ENCODE data around the gene RGS18.

The RGS18 gene

DNA sequence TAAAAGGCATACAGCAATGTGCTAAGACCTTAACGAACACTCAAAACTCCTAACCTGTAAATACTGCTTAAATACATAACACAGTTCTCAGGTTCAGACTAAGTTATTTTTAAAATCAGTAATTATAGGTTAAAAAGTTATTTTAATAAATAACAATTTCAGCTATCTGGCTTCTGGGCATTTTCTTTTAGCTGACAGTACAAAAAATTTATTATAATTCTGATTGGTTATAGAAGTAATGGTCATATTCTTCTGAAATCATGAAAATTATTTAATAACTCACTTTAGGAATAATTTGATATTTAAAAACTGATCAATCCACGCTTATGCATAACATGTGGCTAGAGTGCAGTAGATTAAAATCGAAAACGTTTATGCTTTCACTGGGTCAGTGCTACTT lies 10.7 kb downstream of the RGS18 start:
- no peak overlapping the region for H3K4me2 ChIP-seq (ENCODE audit: low read length)
- H3K9me3 ChIP-seq (ENCODE audit: low read length): no peaks in the 10 kb centered on the region
- H3K36me3 ChIP-seq (ENCODE audit: insufficient read depth, low read length): no peaks in the 10 kb centered on the region
- peak overlapping the region; percentile 38 for H3K27ac ChIP-seq (ENCODE audit: low read depth, low read length, poor library complexity, severe bottlenecking)
- H3K27me3 ChIP-seq (ENCODE audit: insufficient read depth, low read length): no peaks in the 10 kb centered on the region
- H3K4me1 ChIP-seq (ENCODE audit: insufficient read depth, low read length, severe bottlenecking): peaks cover 32% of the 10 kb centered on the region
- no peak overlapping the region for H2AFZ ChIP-seq (ENCODE audit: low read length)
- TF ChIP-seq EZH2 (IDR thresholded peaks at IDR 0.05; ENCODE audit: borderline replicate concordance, low read length): no peak
- TF ChIP-seq, protein P1, sequence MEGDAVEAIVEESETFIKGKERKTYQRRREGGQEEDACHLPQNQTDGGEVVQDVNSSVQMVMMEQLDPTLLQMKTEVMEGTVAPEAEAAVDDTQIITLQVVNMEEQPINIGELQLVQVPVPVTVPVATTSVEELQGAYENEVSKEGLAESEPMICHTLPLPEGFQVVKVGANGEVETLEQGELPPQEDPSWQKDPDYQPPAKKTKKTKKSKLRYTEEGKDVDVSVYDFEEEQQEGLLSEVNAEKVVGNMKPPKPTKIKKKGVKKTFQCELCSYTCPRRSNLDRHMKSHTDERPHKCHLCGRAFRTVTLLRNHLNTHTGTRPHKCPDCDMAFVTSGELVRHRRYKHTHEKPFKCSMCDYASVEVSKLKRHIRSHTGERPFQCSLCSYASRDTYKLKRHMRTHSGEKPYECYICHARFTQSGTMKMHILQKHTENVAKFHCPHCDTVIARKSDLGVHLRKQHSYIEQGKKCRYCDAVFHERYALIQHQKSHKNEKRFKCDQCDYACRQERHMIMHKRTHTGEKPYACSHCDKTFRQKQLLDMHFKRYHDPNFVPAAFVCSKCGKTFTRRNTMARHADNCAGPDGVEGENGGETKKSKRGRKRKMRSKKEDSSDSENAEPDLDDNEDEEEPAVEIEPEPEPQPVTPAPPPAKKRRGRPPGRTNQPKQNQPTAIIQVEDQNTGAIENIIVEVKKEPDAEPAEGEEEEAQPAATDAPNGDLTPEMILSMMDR (IDR thresholded peaks at IDR 0.05; ENCODE audit: low read length): no peak
- H3K9me2 ChIP-seq (ENCODE audit: low read depth, low read length): no peaks in the 10 kb centered on the region
- H3K9ac ChIP-seq (ENCODE audit: low read length): no peak overlapping the region
- no peaks in the 10 kb centered on the region for H3F3A ChIP-seq (ENCODE audit: insufficient read depth, low read length)
- H4K20me1 ChIP-seq (ENCODE audit: insufficient read depth, low read length): no peaks in the 10 kb centered on the region
- no peak overlapping the region for H3K4me3 ChIP-seq (ENCODE audit: low read depth, low read length, poor library complexity, severe bottlenecking)
- H3K79me2 ChIP-seq (ENCODE audit: insufficient read depth, low read length): no peaks in the 10 kb centered on the region

- Histone ChIP-seq H3K79me2 (ENCODE audit: insufficient read depth, low read length) (no peaks in the 10 kb centered on the region), H3K4me1 (ENCODE audit: insufficient read depth, low read length, severe bottlenecking) (peaks cover 32% of the 10 kb centered on the region), H2AFZ (ENCODE audit: low read length) (no peak overlapping the region), H3K27ac (ENCODE audit: low read depth, low read length, poor library complexity, severe bottlenecking) (peak overlapping the region; percentile 25), H3K36me3 (ENCODE audit: insufficient read depth, low read length) (no peaks in the 10 kb centered on the region), H3K4me2 (ENCODE audit: low read length) (no peak overlapping the region), H3K9ac (ENCODE audit: low read length) (no peak overlapping the region), H3K27me3 (ENCODE audit: insufficient read depth, low read length) (no peaks in the 10 kb centered on the region), H3F3A (ENCODE audit: insufficient read depth, low read length) (no peaks in the 10 kb centered on the region), H4K20me1 (ENCODE audit: insufficient read depth, low read length) (no peaks in the 10 kb centered on the region), H3K9me3 (ENCODE audit: low read length) (no peaks in the 10 kb centered on the region), H3K9me2 (ENCODE audit: low read depth, low read length) (no peaks in the 10 kb centered on the region), H3K4me3 (ENCODE audit: low read depth, low read length, poor library complexity, severe bottlenecking) (no peak overlapping the region)
- TF ChIP-seq, protein P1 (IDR thresholded peaks at IDR 0.05; ENCODE audit: low read length): no peak
- no peak for TF ChIP-seq EZH2 (IDR thresholded peaks at IDR 0.05; ENCODE audit: borderline replicate concordance, low read length)
These were observed 12.1 kb downstream of the RGS18 start for GRCh38 chr1:192170196-192170984.

DNA sequence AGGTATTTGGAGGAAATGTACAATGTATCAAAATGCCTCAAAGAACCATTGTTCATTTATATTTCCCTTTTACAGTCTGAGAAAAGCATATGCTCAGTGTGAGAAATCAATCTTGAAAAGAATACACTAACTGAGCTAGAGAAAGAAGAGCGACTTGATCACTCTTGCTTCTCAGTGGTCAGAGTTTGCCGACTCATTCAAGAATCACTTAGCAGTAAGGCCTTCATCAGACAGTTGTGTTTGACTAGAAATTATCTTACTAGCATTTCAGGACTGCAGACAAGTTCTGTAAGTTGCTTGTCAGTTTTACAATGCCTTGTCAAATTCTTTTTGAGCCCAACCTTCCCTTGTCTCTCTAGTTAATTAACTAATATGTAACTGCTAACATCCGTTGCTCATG lies 12.9 kb downstream of the RGS18 start:
- H3K4me3 ChIP-seq (ENCODE audit: low read depth, low read length, poor library complexity, severe bottlenecking): no peak overlapping the region
- H3F3A ChIP-seq (ENCODE audit: insufficient read depth, low read length): no peaks in the 10 kb centered on the region
- no peaks in the 10 kb centered on the region for H3K27me3 ChIP-seq (ENCODE audit: insufficient read depth, low read length)
- no peak overlapping the region for H3K9ac ChIP-seq (ENCODE audit: low read length)
- H4K20me1 ChIP-seq (ENCODE audit: insufficient read depth, low read length): no peaks in the 10 kb centered on the region
- no peak overlapping the region for H3K4me2 ChIP-seq (ENCODE audit: low read length)
- H3K4me1 ChIP-seq (ENCODE audit: insufficient read depth, low read length, severe bottlenecking): peaks cover 32% of the 10 kb centered on the region
- TF ChIP-seq, protein P1 (IDR thresholded peaks at IDR 0.05; ENCODE audit: low read length): no peak
- TF ChIP-seq EZH2 (IDR thresholded peaks at IDR 0.05; ENCODE audit: borderline replicate concordance, low read length): no peak
- H3K9me2 ChIP-seq (ENCODE audit: low read depth, low read length): no peaks in the 10 kb centered on the region
- no peak overlapping the region for H2AFZ ChIP-seq (ENCODE audit: low read length)
- no peaks in the 10 kb centered on the region for H3K9me3 ChIP-seq (ENCODE audit: low read length)
- no peak overlapping the region for H3K27ac ChIP-seq (ENCODE audit: low read depth, low read length, poor library complexity, severe bottlenecking)
- H3K36me3 ChIP-seq (ENCODE audit: insufficient read depth, low read length): no peaks in the 10 kb centered on the region
- H3K79me2 ChIP-seq (ENCODE audit: insufficient read depth, low read length): no peaks in the 10 kb centered on the region

Measured in OCI-LY1 (cell line).